ENCODE results near the gene KRTAP10-10. TPM values are rescaled to one million over a fixed set of nuclear protein-coding genes. Genes with fewer than 3 reads are reported as not detected.
"Not testable (repeated sequence)": the region's sequence is repeated elsewhere in the genome, so short reads cannot be mapped to it uniquely, and the experiment has no call there.

Gene KRTAP10-10
- total and polyA plus RNA-seq, 4 donors = not detected

- not testable (repeated sequence) for H3K27me3 ChIP-seq (ENCODE audit: control insufficient read depth in 4 of 4, insufficient read depth in 4 of 4, low read length in 3 of 4); H3K4me1 ChIP-seq (ENCODE audit: control insufficient read depth in 4 of 4, insufficient read depth in 4 of 4, low read length in 3 of 4); H3K9me3 ChIP-seq (ENCODE audit: control insufficient read depth in 4 of 4, low read length in 3 of 4); DNase-seq (ENCODE audit: low spot score); H3K9ac ChIP-seq (ENCODE audit: low read depth in 1 of 2, low read length in 2 of 2); H3K36me3 ChIP-seq (ENCODE audit: control insufficient read depth in 4 of 4, insufficient read depth in 3 of 4, low read depth in 1 of 4, low read length in 3 of 4); H3K27ac ChIP-seq (ENCODE audit: low read depth in 1 of 2, low read length in 2 of 2); H3K4me3 ChIP-seq (ENCODE audit: low read depth in 1 of 3, low read length in 3 of 3)
- WGBS = 76% methylated on average over 21 of the region's 21 CpGs
Measured at GRCh38 chr21:44638506-44639330, 1.6 kb downstream of the KRTAP10-10 start.

GRCh38 chr21:44639331-44639655 lies 2.1 kb downstream of the KRTAP10-10 start:
- 77% methylated on average over 12 of the region's 12 CpGs for WGBS
- H3K9me3 ChIP-seq (ENCODE audit: control insufficient read depth in 4 of 4, low read length in 3 of 4) = peaks cover 0 to 8% (median 4%) of the 10 kb centered on the region in 4 donors
- no peak overlapping the region for H3K9ac ChIP-seq (ENCODE audit: low read depth in 1 of 2, low read length in 2 of 2)
- no peaks in the 10 kb centered on the region for H3K4me1 ChIP-seq (ENCODE audit: control insufficient read depth in 4 of 4, insufficient read depth in 4 of 4, low read length in 3 of 4)
- H3K4me3 ChIP-seq (ENCODE audit: low read depth in 1 of 3, low read length in 3 of 3) = no peak overlapping the region
- no peak overlapping the region for H3K27ac ChIP-seq (ENCODE audit: low read depth in 1 of 2, low read length in 2 of 2)
- H3K27me3 ChIP-seq (ENCODE audit: control insufficient read depth in 4 of 4, insufficient read depth in 4 of 4, low read length in 3 of 4) = peaks cover 0 to 3% (median 0%) of the 10 kb centered on the region in 4 donors
- TF ChIP-seq YY1 (IDR thresholded peaks at IDR 0.05) = no peak
- TF ChIP-seq EGR1 (IDR thresholded peaks at IDR 0.05; ENCODE audit: low read depth in 2 of 2) = no peak
- TF ChIP-seq NR2F2 (IDR thresholded peaks at IDR 0.05) = no peak
- no peak for TF ChIP-seq FOXA2 (IDR thresholded peaks at IDR 0.05)
- TF ChIP-seq ZBTB33 (IDR thresholded peaks at IDR 0.05) = no peak
- no peak for TF ChIP-seq SP1 (IDR thresholded peaks at IDR 0.05)
- no peak for TF ChIP-seq RAD21 (IDR thresholded peaks at IDR 0.05)
- TF ChIP-seq REST (IDR thresholded peaks at IDR 0.05) = no peak
- TF ChIP-seq RXRA (IDR thresholded peaks at IDR 0.05) = no peak
- TF ChIP-seq ATF3 (IDR thresholded peaks at IDR 0.05) = no peak
- TF ChIP-seq CTCF (IDR thresholded peaks at IDR 0.05; ENCODE audit: low read depth, low read length, missing input control) = no peak
- no peak for TF ChIP-seq HNF4G (IDR thresholded peaks at IDR 0.05)
- no peak for TF ChIP-seq JUND (IDR thresholded peaks at IDR 0.05)
- TF ChIP-seq TAF1 (conservative IDR thresholded peaks at IDR 0.05) = no peak
- TF ChIP-seq MAX (IDR thresholded peaks at IDR 0.05) = no peak
- no peak for TF ChIP-seq FOXA1 (IDR thresholded peaks at IDR 0.05)
- no peak for TF ChIP-seq GABPA (IDR thresholded peaks at IDR 0.05 in 1 of 2, conservative IDR thresholded peaks at IDR 0.05 in 1 of 2)
- DNase-seq (ENCODE audit: low spot score) = no peak
- no peaks in the 10 kb centered on the region for H3K36me3 ChIP-seq (ENCODE audit: control insufficient read depth in 4 of 4, insufficient read depth in 3 of 4, low read depth in 1 of 4, low read length in 3 of 4)

All from liver (tissue), 9 donors.